GM12873 (cell line): ENCODE measurements around the gene PTPA.

ENCODE experiments used
- CTCF ChIP-seq: IDR thresholded peaks from 2 replicates; pipeline ENCODE4 v1.5.1; 2012; ENCODE audit warnings: low read depth, mild to moderate bottlenecking, moderate library complexity, low read length, control low read depth; ENCODE audit not compliant: insufficient read depth; ENCODE audit errors: missing control alignments

PTPA gene

DNA sequence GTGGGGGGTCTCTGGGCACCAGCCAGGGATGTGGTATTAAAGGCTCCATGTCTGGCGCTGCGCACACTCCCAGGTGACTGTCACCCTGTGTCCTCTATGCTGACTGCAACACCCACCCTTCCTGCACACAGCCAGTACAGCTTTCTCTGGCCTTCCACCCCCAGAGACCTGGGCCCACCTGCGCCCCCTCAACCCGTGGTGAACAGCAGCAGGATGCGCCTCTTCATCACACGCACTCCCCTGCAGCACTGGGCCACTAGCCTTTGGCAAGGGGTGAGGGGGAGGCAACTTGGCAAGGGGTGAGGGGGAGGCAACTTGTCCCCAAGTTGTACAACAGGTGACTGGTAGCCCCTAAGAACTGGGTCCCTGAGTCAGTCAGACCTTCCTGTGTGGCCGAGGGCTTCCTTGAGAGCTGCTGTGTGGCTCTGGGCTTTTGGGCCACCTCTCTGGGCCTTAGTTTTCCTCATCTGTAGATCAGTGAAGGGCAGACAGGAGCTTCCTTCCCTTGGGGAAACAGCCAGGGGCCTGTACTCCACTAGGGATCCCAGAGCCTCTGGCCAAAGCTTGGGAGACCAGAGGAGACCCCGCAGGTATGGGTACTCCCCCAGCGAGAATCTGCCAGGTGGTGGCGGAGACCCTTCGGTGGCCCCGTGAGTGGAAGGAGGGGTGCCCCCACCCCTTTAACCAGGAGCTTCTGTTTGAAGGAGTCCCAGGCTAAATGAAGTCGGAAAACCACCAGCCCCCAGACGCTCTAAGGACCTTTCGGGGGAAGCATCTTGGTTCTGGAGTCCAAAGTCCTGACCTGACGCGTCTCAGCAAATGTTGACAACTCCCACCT is 5.1 kb upstream of the PTPA start:
- no peak for TF ChIP-seq CTCF

DNA sequence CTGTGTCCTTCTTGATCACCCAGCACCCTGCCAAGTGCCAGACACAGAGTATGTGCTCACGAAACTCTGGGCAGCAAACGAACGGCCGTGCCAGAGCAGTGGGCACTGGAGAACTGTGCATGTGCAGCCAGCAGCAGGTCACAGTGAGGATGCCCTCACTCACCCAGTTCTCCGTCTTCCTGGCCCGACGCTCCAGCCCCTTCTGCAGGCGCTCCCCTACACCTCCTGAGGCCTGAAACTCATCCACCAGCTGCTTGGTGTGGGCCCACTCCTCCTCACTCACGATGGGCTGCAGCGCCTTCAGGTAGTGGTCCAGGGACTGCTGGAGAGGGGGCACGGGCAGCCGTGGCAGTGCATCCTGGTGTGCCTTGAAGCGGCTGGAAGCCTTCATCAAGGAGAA is 3.6 kb upstream of the PTPA start:
- TF ChIP-seq CTCF: no peak

GRCh38 chr9:129108083-129108804 is 3.0 kb upstream of the PTPA start:
- TF ChIP-seq CTCF: no peak

DNA sequence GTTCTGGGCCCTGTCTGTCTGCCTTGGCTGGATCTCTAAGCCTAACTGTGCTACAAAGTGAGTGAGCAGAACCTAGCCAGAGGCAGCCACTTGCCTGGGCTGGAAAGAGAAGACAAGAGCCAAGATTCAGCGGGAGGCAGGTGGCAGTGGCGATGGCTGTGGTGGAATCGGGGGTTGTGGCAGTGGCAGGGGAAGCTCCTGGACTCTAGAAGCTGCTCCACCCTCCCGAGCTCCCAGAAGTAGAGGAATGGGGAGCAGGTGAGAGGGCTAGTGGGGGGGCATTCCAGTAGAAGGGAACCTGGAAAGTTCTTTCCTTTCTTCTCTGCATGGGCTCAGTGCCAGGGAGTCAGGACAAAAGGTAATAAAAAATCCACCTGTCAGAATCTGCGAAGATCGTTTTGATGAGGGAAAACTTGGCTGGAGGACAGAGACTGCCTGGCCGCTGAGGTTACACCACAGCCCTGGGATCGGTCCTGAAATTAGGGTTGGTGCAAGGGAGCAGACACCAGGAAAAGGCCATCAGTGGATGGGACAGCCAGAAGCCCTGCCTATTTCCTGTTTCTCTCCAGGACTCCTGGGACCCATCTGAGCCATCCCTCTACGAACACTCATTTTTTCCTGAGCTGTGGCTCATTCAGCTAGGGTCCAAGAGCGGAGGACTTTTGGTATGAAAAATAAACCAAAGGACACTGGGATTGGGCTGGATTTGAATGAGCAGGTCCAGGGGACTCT is 2.2 kb upstream of the PTPA start:
- no peak for TF ChIP-seq CTCF

DNA sequence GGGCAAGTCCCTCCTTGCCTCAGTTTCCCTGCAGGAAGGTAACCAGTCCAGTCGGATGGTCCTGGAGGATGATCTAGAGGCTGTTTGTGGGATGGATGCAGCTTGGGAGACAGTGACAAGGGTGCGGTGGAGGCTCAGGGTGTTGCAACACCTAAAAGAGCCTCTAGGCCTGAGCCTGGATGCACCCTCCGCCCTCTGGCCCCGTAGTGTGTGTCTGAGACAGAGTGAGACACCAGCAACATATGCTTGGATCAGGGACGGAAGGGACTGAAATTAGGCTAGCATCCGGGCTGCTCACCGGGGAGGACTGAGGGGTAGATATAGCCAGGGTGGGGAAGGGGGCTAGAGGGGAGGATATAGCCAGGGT is 1.7 kb upstream of the PTPA start:
- no peak for TF ChIP-seq CTCF

DNA sequence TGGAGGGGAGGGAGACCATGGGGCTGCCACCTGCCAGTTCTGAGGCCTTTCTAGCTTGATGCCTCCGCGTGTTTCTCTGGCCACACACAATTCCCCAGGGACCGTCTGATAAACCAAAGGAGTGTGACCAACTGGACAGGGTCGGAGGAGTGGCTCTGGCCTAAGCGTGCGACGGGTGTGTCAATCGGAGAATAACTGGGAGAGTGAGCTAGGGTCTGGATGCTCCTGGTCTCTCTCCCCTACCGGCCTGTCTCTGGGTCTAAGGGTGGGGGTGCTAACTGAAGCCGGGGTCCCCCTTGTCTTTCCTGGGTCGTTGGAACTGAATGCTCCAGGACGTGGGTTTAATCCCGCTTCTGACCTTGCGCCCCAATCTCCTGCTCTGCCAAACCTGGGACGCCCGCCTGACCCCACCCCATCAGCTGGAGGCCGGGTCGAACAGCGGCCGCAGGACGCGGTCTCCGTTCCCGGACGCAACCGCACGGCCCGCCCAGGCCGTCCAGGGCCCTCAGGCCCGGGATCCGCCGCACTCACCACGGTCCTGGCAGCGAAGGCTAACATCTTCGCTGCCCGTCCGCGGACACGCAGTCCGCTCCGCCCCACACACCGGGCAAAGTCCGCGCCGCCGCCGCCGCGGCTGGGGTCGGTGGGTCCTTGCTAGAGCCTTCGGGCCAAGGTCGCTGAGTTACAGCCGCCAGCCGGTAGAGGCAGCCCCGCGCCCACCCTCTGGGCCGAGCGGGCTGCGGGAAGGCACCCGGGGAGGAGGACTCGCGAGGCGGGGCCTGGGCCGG is 1.1 kb upstream of the PTPA start:
- TF ChIP-seq CTCF: no peak
